Liver (tissue), 9 donors: ENCODE measurements around the gene OR2C1. TPM values are rescaled to one million over a fixed set of nuclear protein-coding genes. Genes with fewer than 3 reads are reported as not detected.
A peak's percentile ranks its signal among the peaks of the same experiment; 100 is the strongest.

Source experiments
- DNase-seq: peaks from one replicate; pipeline ENCODE4 v3.0.0-alpha.2; 2017; ENCODE audit warnings: low spot score
- H3K27ac ChIP-seq, 2 donors: one replicate each; pipeline ENCODE4 v1.7.0; 2013; ENCODE audit warnings: inconsistent platforms in 2 of 2, low read length in 2 of 2, control low read depth in 1 of 2, low read depth in 1 of 2, mild to moderate bottlenecking in 1 of 2
- H3K27me3 ChIP-seq, 4 donors: one replicate each; pipeline versions ENCODE4 v1.6.1 to v1.7.0; 2013; ENCODE audit warnings: low read length in 3 of 4, inconsistent platforms in 1 of 4, mild to moderate bottlenecking in 1 of 4, moderate library complexity in 1 of 4; ENCODE audit not compliant: control insufficient read depth in 4 of 4, insufficient read depth in 4 of 4
- H3K36me3 ChIP-seq, 4 donors: one replicate each; pipeline versions ENCODE4 v1.6.1 to v1.7.0; 2013; ENCODE audit warnings: low read length in 3 of 4, mild to moderate bottlenecking in 3 of 4, low read depth in 1 of 4, moderate library complexity in 1 of 4; ENCODE audit not compliant: control insufficient read depth in 4 of 4, insufficient read depth in 3 of 4
- H3K4me1 ChIP-seq, 4 donors: one replicate each; pipeline versions ENCODE4 v1.6.1 to v1.7.0; 2013; ENCODE audit warnings: low read length in 3 of 4, mild to moderate bottlenecking in 3 of 4, moderate library complexity in 1 of 4; ENCODE audit not compliant: control insufficient read depth in 4 of 4, insufficient read depth in 4 of 4
- H3K4me3 ChIP-seq, 3 donors: one replicate each; pipeline versions ENCODE4 v1.6.1 to v1.7.0; 2013; ENCODE audit warnings: low read length in 3 of 3, control low read depth in 1 of 3, low read depth in 1 of 3, mild to moderate bottlenecking in 1 of 3
- H3K9ac ChIP-seq, 2 donors: one replicate each; pipeline ENCODE4 v1.7.0; 2013; ENCODE audit warnings: low read length in 2 of 2, mild to moderate bottlenecking in 2 of 2, moderate library complexity in 2 of 2, control low read depth in 1 of 2, low read depth in 1 of 2
- H3K9me3 ChIP-seq, 4 donors: one replicate each; pipeline versions ENCODE4 v1.6.1 to v1.7.0; 2013; ENCODE audit warnings: low read length in 3 of 4; ENCODE audit not compliant: control insufficient read depth in 4 of 4
- EGR1 ChIP-seq, 2 donors: IDR thresholded peaks; 2 replicates each; pipeline ENCODE4 v1.6.1; 2016 to 2018; ENCODE audit warnings: antibody characterized with exemption in 2 of 2, low read depth in 2 of 2
- FOXA2 ChIP-seq: IDR thresholded peaks from 2 replicates; pipeline ENCODE4 v1.6.1; 2016; ENCODE audit warnings: antibody characterized with exemption
- HNF4A ChIP-seq, 2 donors: conservative IDR thresholded peaks; 2 replicates each; pipeline ENCODE4 v1.6.1; 2016; ENCODE audit warnings: antibody characterized with exemption in 2 of 2, mild to moderate bottlenecking in 2 of 2
- HNF4G ChIP-seq: IDR thresholded peaks from 2 replicates; pipeline ENCODE4 v1.6.1; 2016; ENCODE audit warnings: antibody characterized with exemption
- JUND ChIP-seq, 2 donors: IDR thresholded peaks; 2 replicates each; pipeline ENCODE4 v1.6.1; 2016; ENCODE audit warnings: antibody characterized with exemption in 2 of 2
- NR2F2 ChIP-seq: IDR thresholded peaks from 2 replicates; pipeline ENCODE4 v1.6.1; 2016; ENCODE audit warnings: antibody characterized with exemption
- RAD21 ChIP-seq, 2 donors: IDR thresholded peaks; 2 replicates each; pipeline ENCODE4 v1.6.1; 2016; ENCODE audit warnings: antibody characterized with exemption in 2 of 2, mild to moderate bottlenecking in 2 of 2
- SP1 ChIP-seq: IDR thresholded peaks from 2 replicates; pipeline ENCODE4 v1.6.1; 2018; ENCODE audit warnings: antibody characterized with exemption, mild to moderate bottlenecking
- TAF1 ChIP-seq: conservative IDR thresholded peaks from 2 replicates; pipeline ENCODE4 v1.6.1; 2016; ENCODE audit warnings: antibody characterized with exemption, mild to moderate bottlenecking
- YY1 ChIP-seq: IDR thresholded peaks from 2 replicates; pipeline ENCODE4 v1.6.1; 2016; ENCODE audit warnings: antibody characterized with exemption, mild to moderate bottlenecking
- WGBS: extraction: QIAGEN DNeasy Blood & Tissue Kit; methylation state at CpG from one replicate; pipeline ENCODE4 v1.1.7; 2013; 5-methylcytosine and 5-hydroxymethylcytosine counted together
- polyA plus RNA-seq, 2 donors: library from polyadenylated mRNA; stranded (reverse) in 1 of 2; unstranded in 1 of 2; fragments of 200-250 nt in 1 of 2; fragments of >200 nt in 1 of 2; fragmentation: Nextera tagmentation in 1 of 2; extraction: Ambion mirVana in 1 of 2; gene quantifications; one replicate each; pipeline versions ENCODE4 v1.2.1 to v1.2.3, GENCODE V29; 2013 to 2015
- total RNA-seq, 2 donors: library from RNA; depleted of rRNA; stranded (reverse); fragments of >200 nt; gene quantifications; one replicate each; pipeline ENCODE4 v1.2.3, GENCODE V29; 2014
- TF ChIP-seq, protein P1 (sequence below): fragments of 150-350 bp; IDR thresholded peaks from 2 replicates; pipeline ENCODE4 v1.5.1; 2017; ENCODE audit warnings: improper control_type of control experiment, low read depth, low read length; ENCODE audit not compliant: missing input control
- TF ChIP-seq, protein P2 (sequence below): IDR thresholded peaks from 2 replicates; pipeline ENCODE4 v1.6.1; 2016; ENCODE audit warnings: antibody characterized with exemption, mild to moderate bottlenecking
- TF ChIP-seq, protein P3 (sequence below): IDR thresholded peaks from 2 replicates; pipeline ENCODE4 v1.6.1; 2016; ENCODE audit warnings: antibody characterized with exemption
- TF ChIP-seq, protein P4 (sequence below): IDR thresholded peaks from 2 replicates; pipeline ENCODE4 v1.6.1; 2016; ENCODE audit warnings: antibody characterized with exemption
- donor health status: healthy.
- donor health status: healthy.
- donor health status: healthy.
- donor health status: healthy.
- donor health status: healthy.

OR2C1 gene
- total RNA-seq: under 1 TPM; 0.08 to 0.19 TPM
- not detected for polyA plus RNA-seq

DNA sequence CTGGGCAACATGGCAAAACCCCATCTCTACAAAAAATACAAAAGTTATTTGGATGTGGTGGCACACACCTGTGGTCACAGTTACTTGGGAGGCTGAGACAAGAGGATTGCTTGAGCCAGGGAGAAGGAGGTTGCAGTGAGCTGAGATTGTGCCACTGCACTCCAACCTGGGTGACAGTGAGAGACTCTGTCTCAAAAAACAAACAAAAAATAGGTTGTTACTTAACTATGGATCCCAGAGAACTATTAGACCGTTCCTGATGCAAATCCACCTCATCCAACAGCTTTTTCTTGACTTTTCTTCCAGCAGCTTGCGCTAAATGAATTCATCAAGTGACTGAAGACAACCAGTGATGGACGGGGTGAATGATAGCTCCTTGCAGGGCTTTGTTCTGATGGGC is at the start of gene OR2C1:
TSS of gene OR2C1 (plus strand) at position 301 of the 400 bp plus-strand sequence. CDS start at position 353, 52 bp downstream.
- WGBS: 68% methylated on average over 3 of the region's 3 CpGs
- H3K27me3 ChIP-seq: no peaks in the 10 kb centered on the region

DNA sequence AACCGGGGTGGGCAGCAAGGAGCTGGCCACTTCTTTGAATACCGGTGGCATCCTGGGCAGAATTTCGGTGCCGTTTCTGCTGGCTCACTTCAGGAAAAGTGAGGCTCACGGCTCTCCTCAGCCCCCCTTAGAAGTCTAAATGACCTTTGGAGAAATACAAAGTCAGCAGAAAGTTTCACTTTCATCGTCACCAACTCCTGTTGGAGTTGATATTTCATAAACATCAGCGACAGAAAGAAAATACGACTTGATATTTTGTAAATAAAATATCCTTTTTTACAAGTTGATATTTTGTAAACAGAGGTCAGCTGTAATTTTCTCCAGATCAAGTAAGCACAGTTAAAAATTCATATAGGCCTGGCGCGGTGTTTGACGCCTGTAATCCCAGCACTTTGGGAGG is 49.6 kb upstream of the OR2C1 start:
- peaks cover 8 to 34% (median 30%) of the 10 kb centered on the region in 4 donors for H3K36me3 ChIP-seq
- peak overlapping the region; percentile 90 to 95 for H3K27ac ChIP-seq
- no peaks in the 10 kb centered on the region for H3K27me3 ChIP-seq
- H3K4me3 ChIP-seq: peak overlapping the region; percentile 83 to 100 (median 98)
- H3K9ac ChIP-seq: peak overlapping the region in 1 of 2 donors; percentile 84
- WGBS: 63% methylated on average over 11 of the region's 11 CpGs
- peaks cover 29 to 43% (median 36%) of the 10 kb centered on the region in 4 donors for H3K9me3 ChIP-seq
- H3K4me1 ChIP-seq: peaks cover 3 to 14% (median 10%) of the 10 kb centered on the region in 4 donors
- no peak for DNase-seq
- no peak for TF ChIP-seq FOXA2
- TF ChIP-seq, protein P1, sequence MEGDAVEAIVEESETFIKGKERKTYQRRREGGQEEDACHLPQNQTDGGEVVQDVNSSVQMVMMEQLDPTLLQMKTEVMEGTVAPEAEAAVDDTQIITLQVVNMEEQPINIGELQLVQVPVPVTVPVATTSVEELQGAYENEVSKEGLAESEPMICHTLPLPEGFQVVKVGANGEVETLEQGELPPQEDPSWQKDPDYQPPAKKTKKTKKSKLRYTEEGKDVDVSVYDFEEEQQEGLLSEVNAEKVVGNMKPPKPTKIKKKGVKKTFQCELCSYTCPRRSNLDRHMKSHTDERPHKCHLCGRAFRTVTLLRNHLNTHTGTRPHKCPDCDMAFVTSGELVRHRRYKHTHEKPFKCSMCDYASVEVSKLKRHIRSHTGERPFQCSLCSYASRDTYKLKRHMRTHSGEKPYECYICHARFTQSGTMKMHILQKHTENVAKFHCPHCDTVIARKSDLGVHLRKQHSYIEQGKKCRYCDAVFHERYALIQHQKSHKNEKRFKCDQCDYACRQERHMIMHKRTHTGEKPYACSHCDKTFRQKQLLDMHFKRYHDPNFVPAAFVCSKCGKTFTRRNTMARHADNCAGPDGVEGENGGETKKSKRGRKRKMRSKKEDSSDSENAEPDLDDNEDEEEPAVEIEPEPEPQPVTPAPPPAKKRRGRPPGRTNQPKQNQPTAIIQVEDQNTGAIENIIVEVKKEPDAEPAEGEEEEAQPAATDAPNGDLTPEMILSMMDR: no peak

More for the DNA sequence above, at the start of gene OR2C1:
- Histone ChIP-seq H3K27ac (no peak within 1 kb of the TSS), H3K36me3 (no peaks in the 10 kb centered on the region), H3K4me3 (peak within 1 kb of the TSS in 2 of 3 donors; percentile 23 to 44), H3K9me3 (peaks cover 1 to 10% (median 7%) of the 10 kb centered on the region in 4 donors), H3K4me1 (no peaks in the 10 kb centered on the region), H3K9ac (no peak within 1 kb of the TSS)
- TF ChIP-seq, protein P1: no peak
- TF ChIP-seq, protein P2, sequence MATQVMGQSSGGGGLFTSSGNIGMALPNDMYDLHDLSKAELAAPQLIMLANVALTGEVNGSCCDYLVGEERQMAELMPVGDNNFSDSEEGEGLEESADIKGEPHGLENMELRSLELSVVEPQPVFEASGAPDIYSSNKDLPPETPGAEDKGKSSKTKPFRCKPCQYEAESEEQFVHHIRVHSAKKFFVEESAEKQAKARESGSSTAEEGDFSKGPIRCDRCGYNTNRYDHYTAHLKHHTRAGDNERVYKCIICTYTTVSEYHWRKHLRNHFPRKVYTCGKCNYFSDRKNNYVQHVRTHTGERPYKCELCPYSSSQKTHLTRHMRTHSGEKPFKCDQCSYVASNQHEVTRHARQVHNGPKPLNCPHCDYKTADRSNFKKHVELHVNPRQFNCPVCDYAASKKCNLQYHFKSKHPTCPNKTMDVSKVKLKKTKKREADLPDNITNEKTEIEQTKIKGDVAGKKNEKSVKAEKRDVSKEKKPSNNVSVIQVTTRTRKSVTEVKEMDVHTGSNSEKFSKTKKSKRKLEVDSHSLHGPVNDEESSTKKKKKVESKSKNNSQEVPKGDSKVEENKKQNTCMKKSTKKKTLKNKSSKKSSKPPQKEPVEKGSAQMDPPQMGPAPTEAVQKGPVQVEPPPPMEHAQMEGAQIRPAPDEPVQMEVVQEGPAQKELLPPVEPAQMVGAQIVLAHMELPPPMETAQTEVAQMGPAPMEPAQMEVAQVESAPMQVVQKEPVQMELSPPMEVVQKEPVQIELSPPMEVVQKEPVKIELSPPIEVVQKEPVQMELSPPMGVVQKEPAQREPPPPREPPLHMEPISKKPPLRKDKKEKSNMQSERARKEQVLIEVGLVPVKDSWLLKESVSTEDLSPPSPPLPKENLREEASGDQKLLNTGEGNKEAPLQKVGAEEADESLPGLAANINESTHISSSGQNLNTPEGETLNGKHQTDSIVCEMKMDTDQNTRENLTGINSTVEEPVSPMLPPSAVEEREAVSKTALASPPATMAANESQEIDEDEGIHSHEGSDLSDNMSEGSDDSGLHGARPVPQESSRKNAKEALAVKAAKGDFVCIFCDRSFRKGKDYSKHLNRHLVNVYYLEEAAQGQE: no peak
- TF ChIP-seq, protein P3, sequence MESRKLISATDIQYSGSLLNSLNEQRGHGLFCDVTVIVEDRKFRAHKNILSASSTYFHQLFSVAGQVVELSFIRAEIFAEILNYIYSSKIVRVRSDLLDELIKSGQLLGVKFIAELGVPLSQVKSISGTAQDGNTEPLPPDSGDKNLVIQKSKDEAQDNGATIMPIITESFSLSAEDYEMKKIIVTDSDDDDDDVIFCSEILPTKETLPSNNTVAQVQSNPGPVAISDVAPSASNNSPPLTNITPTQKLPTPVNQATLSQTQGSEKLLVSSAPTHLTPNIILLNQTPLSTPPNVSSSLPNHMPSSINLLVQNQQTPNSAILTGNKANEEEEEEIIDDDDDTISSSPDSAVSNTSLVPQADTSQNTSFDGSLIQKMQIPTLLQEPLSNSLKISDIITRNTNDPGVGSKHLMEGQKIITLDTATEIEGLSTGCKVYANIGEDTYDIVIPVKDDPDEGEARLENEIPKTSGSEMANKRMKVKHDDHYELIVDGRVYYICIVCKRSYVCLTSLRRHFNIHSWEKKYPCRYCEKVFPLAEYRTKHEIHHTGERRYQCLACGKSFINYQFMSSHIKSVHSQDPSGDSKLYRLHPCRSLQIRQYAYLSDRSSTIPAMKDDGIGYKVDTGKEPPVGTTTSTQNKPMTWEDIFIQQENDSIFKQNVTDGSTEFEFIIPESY: no peak
- no peak for TF ChIP-seq RAD21 (IDR thresholded peaks at IDR 0.05)
- TF ChIP-seq HNF4A (conservative IDR thresholded peaks at IDR 0.05): no peak
- TF ChIP-seq FOXA2: no peak
- TF ChIP-seq JUND (IDR thresholded peaks at IDR 0.05): no peak
- TF ChIP-seq HNF4G: no peak
- TF ChIP-seq EGR1 (IDR thresholded peaks at IDR 0.05; ENCODE audit: low read depth in 2 of 2): no peak
- TF ChIP-seq NR2F2: no peak
- TF ChIP-seq, protein P4, sequence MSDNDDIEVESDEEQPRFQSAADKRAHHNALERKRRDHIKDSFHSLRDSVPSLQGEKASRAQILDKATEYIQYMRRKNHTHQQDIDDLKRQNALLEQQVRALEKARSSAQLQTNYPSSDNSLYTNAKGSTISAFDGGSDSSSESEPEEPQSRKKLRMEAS: no peak
- TF ChIP-seq YY1: no peak
- no peak for TF ChIP-seq TAF1
- TF ChIP-seq SP1: no peak
- DNase-seq: no peak
